Small intestine (tissue), 7 donors: ENCODE data around the gene CCDC174. TPM values are rescaled to one million over a fixed set of nuclear protein-coding genes. Genes with fewer than 3 reads are reported as not detected.
A peak's percentile ranks its signal among the peaks of the same experiment; 100 is the strongest.

Experiments
- DNase-seq, 2 donors: peaks; one replicate each; pipeline versions ENCODE4 v3.0.0 to v3.0.0-alpha.2; 2013
- FAIRE-seq: peaks from 2 replicates; lab custom pipeline; 2012; peaks lifted over from hg19 to GRCh38; lab: Jason Lieb, UNC
- H3K27ac ChIP-seq, 3 donors: one replicate each; pipeline ENCODE4 v1.5.1; 2013; ENCODE audit warnings: low read length in 2 of 3, mild to moderate bottlenecking in 2 of 3, control low read depth in 1 of 3, inconsistent platforms in 1 of 3, low read depth in 1 of 3, moderate library complexity in 1 of 3
- H3K27me3 ChIP-seq, 3 donors: one replicate each; pipeline ENCODE4 v1.6.1; 2013; ENCODE audit warnings: low read length in 3 of 3, inconsistent platforms in 1 of 3; ENCODE audit not compliant: control insufficient read depth in 3 of 3, insufficient read depth in 3 of 3
- H3K36me3 ChIP-seq, 3 donors: one replicate each; pipeline ENCODE4 v1.6.1; 2013; ENCODE audit warnings: low read length in 3 of 3, inconsistent platforms in 1 of 3, low read depth in 1 of 3, mild to moderate bottlenecking in 1 of 3, moderate library complexity in 1 of 3; ENCODE audit not compliant: control insufficient read depth in 3 of 3, insufficient read depth in 2 of 3
- H3K4me1 ChIP-seq, 3 donors: one replicate each; pipeline ENCODE4 v1.6.1; 2013; ENCODE audit warnings: low read length in 2 of 3, inconsistent platforms in 1 of 3, low read depth in 1 of 3, mild to moderate bottlenecking in 1 of 3, moderate library complexity in 1 of 3; ENCODE audit not compliant: control insufficient read depth in 3 of 3, insufficient read depth in 2 of 3
- H3K4me3 ChIP-seq, 3 donors: one replicate each; pipeline ENCODE4 v1.5.1; 2013; ENCODE audit warnings: low read length in 3 of 3, control low read depth in 1 of 3, inconsistent platforms in 1 of 3, low read depth in 1 of 3, mild to moderate bottlenecking in 1 of 3, moderate library complexity in 1 of 3
- H3K9me3 ChIP-seq, 2 donors: one replicate each; pipeline ENCODE4 v1.6.1; 2013; ENCODE audit warnings: low read depth in 1 of 2, low read length in 1 of 2; ENCODE audit not compliant: control insufficient read depth in 2 of 2, insufficient read depth in 1 of 2
- WGBS, 3 donors: extraction: QIAGEN DNeasy Blood & Tissue Kit; methylation state at CpG; one replicate each; pipeline ENCODE4 v1.1.7; 2013; 5-methylcytosine and 5-hydroxymethylcytosine counted together
- polyA plus RNA-seq, 4 donors: library from polyadenylated mRNA; stranded (reverse) in 3 of 4; unstranded in 1 of 4; fragments of 200-250 nt in 3 of 4; fragments of 120-200 nt in 1 of 4; gene quantifications; one replicate each; pipeline versions ENCODE4 v1.2.1 to v1.2.3, GENCODE V29; 2013
- donor health status: healthy with polysubstance abuse.
- donor health status: control.
- donor health status: control.
- donor health status: Bipolar disorder and iron deficiency.
- donor health status: healthy.

CCDC174 gene
- polyA plus RNA-seq, 4 donors: 15.3 to 24.1 (median 18.8) TPM

DNA sequence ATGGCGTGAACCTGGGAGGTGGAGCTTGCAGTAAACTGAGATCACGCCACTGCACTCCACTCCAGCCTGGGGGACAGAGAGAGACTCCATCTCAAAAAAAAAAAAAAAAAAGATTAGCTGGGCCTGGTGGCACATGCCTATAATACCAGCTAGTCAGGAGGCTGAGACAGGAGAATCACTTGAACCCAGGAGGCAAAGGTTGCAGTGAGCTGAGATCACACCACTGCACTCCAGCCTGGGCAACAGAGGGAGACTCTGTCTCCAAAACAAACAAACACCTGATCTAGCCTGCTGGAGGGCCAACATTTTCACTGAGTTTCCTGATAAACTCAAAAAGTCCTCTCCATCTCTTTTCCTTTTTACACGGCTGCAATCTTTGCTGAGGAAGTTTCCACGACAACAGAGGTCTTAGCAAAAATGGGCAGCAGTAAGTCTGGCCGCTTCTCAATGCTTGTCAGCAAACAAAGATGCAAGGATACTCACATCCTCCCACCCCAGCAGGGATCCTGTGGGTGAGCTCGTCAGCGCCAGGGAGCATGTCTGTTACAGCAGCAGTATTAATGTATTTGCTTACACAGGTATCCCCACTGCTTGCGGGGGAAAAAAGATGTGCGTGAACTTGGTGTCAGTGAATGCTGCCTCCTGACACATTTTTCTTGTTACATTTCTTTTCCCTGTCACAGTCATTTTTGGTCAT, 21.0 kb upstream of the CCDC174 start:
- 78 to 79% (median 78%) methylated on average over 9 of the region's 9 CpGs for WGBS, 3 donors
- no peak for DNase-seq
- no peaks in the 10 kb centered on the region for H3K36me3 ChIP-seq
- no peak overlapping the region for H3K4me3 ChIP-seq
- no peak for FAIRE-seq
- H3K9me3 ChIP-seq: peaks cover 0 to 7% of the 10 kb centered on the region in 2 donors
- no peaks in the 10 kb centered on the region for H3K4me1 ChIP-seq
- peaks cover 0 to 2% (median 0%) of the 10 kb centered on the region in 3 donors for H3K27me3 ChIP-seq
- H3K27ac ChIP-seq: no peak overlapping the region

- peaks cover 0 to 2% (median 0%) of the 10 kb centered on the region in 3 donors for H3K27me3 ChIP-seq
- FAIRE-seq (no peak), DNase-seq (no peak)
- H3K9me3 ChIP-seq: peaks cover 0 to 7% of the 10 kb centered on the region in 2 donors
- no peaks in the 10 kb centered on the region for H3K36me3 ChIP-seq
- no peaks in the 10 kb centered on the region for H3K4me1 ChIP-seq
- WGBS, 3 donors: 79 to 87% (median 85%) methylated on average over 5 of the region's 5 CpGs
- no peak overlapping the region for H3K27ac ChIP-seq
- no peak overlapping the region for H3K4me3 ChIP-seq
These were observed 20.5 kb upstream of the CCDC174 start for GRCh38 chr3:14631101-14631497.

- Histone ChIP-seq H3K4me1 (no peaks in the 10 kb centered on the region), H3K36me3 (no peaks in the 10 kb centered on the region), H3K4me3 (no peak overlapping the region), H3K27me3 (peaks cover 0 to 3% (median 2%) of the 10 kb centered on the region in 3 donors), H3K27ac (no peak overlapping the region), H3K9me3 (peaks cover 0 to 7% of the 10 kb centered on the region in 2 donors)
- DNase-seq: no peak
- no peak for FAIRE-seq
- 81 to 90% (median 87%) methylated on average over 8 of the region's 8 CpGs for WGBS, 3 donors
These were observed 19.7 kb upstream of the CCDC174 start for GRCh38 chr3:14631687-14632441.

GRCh38 chr3:14632442-14632930, 19.1 kb upstream of the CCDC174 start:
- no peak for DNase-seq
- WGBS, 3 donors: 48 to 57% (median 56%) methylated on average over 4 of the region's 4 CpGs
- Histone ChIP-seq H3K9me3 (peaks cover 0 to 7% of the 10 kb centered on the region in 2 donors), H3K27me3 (peaks cover 0 to 3% (median 2%) of the 10 kb centered on the region in 3 donors), H3K4me3 (no peak overlapping the region), H3K4me1 (no peaks in the 10 kb centered on the region), H3K36me3 (no peaks in the 10 kb centered on the region), H3K27ac (no peak overlapping the region)
- FAIRE-seq: no peak

- Histone ChIP-seq H3K27ac (no peak overlapping the region), H3K27me3 (peaks cover 0 to 6% (median 0%) of the 10 kb centered on the region in 3 donors), H3K4me1 (no peaks in the 10 kb centered on the region), H3K9me3 (peaks cover 0 to 8% of the 10 kb centered on the region in 2 donors), H3K4me3 (no peak overlapping the region), H3K36me3 (no peaks in the 10 kb centered on the region)
- no peak for DNase-seq
- no peak for FAIRE-seq
- 86 to 88% (median 86%) methylated on average over 6 of the region's 6 CpGs for WGBS, 3 donors
These were observed 18.1 kb upstream of the CCDC174 start for GRCh38 chr3:14633417-14633816.

GRCh38 chr3:14633819-14634424, 17.6 kb upstream of the CCDC174 start:
- FAIRE-seq: no peak
- Histone ChIP-seq H3K36me3 (no peaks in the 10 kb centered on the region), H3K4me1 (no peaks in the 10 kb centered on the region), H3K9me3 (peaks cover 0 to 3% of the 10 kb centered on the region in 2 donors), H3K27ac (peak overlapping the region in 1 of 3 donors; percentile 14), H3K4me3 (no peak overlapping the region), H3K27me3 (peaks cover 0 to 8% (median 0%) of the 10 kb centered on the region in 3 donors)
- WGBS, 3 donors: 40 to 49% (median 43%) methylated on average over 8 of the region's 8 CpGs
- peak; percentile 51 to 80 for DNase-seq

DNA sequence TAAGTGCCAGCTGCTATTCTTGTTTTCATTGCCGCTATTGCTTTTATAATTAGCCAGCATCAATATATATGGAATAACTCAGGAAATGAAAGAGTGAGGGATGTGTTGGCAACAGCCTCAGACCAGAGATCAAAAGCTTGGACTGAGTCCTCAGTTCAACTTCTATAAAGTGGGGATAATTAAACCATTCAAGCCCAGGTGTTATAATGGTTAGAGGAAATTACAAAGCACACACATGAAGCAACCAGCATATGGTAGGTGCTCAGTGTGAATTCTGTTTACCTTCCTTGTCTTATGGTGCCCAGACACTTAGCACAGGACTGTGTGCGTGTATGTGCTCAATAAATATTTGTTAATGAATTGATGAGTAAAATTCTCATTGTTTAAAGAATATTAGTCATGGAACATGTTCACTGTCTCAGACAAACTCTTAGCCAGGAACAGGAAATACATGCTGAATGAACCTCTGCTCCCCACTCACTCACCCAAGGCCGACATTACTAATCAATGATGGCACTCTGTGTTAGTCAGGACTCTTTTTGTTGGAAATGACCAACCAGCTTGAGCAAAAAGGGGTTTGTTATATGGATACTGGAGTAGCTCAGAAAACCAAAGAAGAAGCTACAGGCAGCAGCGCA, 16.7 kb upstream of the CCDC174 start:
- FAIRE-seq: no peak
- Histone ChIP-seq H3K27me3 (peaks cover 0 to 8% (median under 1%) of the 10 kb centered on the region in 3 donors), H3K9me3 (peaks cover 0 to 3% of the 10 kb centered on the region in 2 donors), H3K4me1 (no peaks in the 10 kb centered on the region), H3K27ac (no peak overlapping the region), H3K4me3 (no peak overlapping the region), H3K36me3 (no peaks in the 10 kb centered on the region)
- 31 to 57% (median 45%) methylated on average over 4 of the region's 4 CpGs for WGBS, 3 donors
- peak in 1 of 2 donors; percentile 75 for DNase-seq
